ENCODE measurements around the gene CAPN8. TPM values are rescaled to one million over a fixed set of nuclear protein-coding genes. Genes with fewer than 3 reads are reported as not detected.

Gene CAPN8
- total RNA-seq, 1 donor from 2014 or later = 83.5 TPM

DNA sequence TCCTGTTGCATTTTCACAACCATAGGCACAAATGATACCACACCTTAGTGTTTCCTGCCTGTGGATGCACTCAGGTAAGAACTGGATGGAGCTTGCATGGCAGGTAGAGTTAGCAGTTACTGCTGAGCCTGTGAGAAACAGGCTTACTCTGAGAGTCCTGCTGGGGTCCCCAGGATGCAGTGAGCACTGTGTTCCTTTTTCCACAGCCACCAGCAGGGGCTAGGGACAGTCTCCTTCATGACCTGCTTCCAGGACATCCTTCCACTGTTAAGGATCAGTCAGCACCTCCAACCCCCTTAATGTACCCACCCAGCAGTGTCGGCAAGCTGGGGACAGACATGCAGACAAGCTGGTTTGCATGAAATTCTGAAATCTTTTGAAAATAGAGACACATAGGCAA is 16.3 kb downstream of the CAPN8 start:
- intact Hi-C loops (cut with DNase I) = no loop called here
- no peaks in the 10 kb centered on the region for H3K36me3 ChIP-seq
- ATAC-seq = no peak
- DNase-seq = no peak
- no peaks in the 10 kb centered on the region for H3K27me3 ChIP-seq
- H3K9me3 ChIP-seq = no peaks in the 10 kb centered on the region
- no peak for TF ChIP-seq CTCF (IDR thresholded peaks at IDR 0.05)
- H3K4me3 ChIP-seq = no peak overlapping the region
- no peaks in the 10 kb centered on the region for H3K4me1 ChIP-seq
- no peak overlapping the region for H3K27ac ChIP-seq

DNA sequence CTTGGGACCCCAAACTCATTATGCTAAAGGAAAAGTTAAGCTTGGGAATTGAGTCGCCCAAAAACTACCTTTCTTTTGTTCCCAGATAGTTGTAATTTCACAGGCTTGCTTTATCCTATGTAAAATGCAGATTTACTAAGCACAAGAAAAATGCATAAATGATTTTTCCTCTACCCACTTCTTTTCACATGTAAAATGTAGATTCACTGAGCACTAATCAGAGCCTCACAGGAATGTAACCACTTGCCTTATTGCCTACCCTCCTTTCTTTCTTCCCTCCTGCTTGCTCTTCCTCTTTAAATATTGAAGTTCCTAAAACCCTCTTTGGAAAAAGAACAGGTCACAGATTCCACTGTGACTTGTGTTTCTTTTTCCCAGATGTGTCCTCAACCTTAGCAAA is 18.3 kb downstream of the CAPN8 start:
- ATAC-seq = no peak
- no peak overlapping the region for H3K27ac ChIP-seq
- no peaks in the 10 kb centered on the region for H3K4me1 ChIP-seq
- DNase-seq = no peak
- no peak for TF ChIP-seq CTCF (IDR thresholded peaks at IDR 0.05)
- no peaks in the 10 kb centered on the region for H3K9me3 ChIP-seq
- H3K4me3 ChIP-seq = no peak overlapping the region
- intact Hi-C loops (cut with DNase I) = no loop called here
- H3K36me3 ChIP-seq = no peaks in the 10 kb centered on the region
- no peaks in the 10 kb centered on the region for H3K27me3 ChIP-seq

GRCh38 chr1:223645903-223646302 is 19.6 kb downstream of the CAPN8 start:
- no peaks in the 10 kb centered on the region for H3K36me3 ChIP-seq
- intact Hi-C loops (cut with DNase I) = no loop called here
- H3K4me3 ChIP-seq = no peak overlapping the region
- DNase-seq (no peak), ATAC-seq (peak; percentile 25)
- H3K4me1 ChIP-seq = peaks cover 4% of the 10 kb centered on the region
- no peak overlapping the region for H3K27ac ChIP-seq
- no peaks in the 10 kb centered on the region for H3K27me3 ChIP-seq
- no peaks in the 10 kb centered on the region for H3K9me3 ChIP-seq
- TF ChIP-seq CTCF (IDR thresholded peaks at IDR 0.05) = no peak

- no peaks in the 10 kb centered on the region for H3K27me3 ChIP-seq
- no peaks in the 10 kb centered on the region for H3K9me3 ChIP-seq
- no peaks in the 10 kb centered on the region for H3K36me3 ChIP-seq
- no peak for TF ChIP-seq CTCF (IDR thresholded peaks at IDR 0.05)
- DNase-seq (no peak), ATAC-seq (no peak)
- H3K27ac ChIP-seq = no peak overlapping the region
- intact Hi-C loops (cut with DNase I) = no loop called here
- H3K4me1 ChIP-seq = peaks cover 4% of the 10 kb centered on the region
- H3K4me3 ChIP-seq = no peak overlapping the region
Observed at GRCh38 chr1:223642237-223642636, 23.3 kb downstream of the CAPN8 start.

DNA sequence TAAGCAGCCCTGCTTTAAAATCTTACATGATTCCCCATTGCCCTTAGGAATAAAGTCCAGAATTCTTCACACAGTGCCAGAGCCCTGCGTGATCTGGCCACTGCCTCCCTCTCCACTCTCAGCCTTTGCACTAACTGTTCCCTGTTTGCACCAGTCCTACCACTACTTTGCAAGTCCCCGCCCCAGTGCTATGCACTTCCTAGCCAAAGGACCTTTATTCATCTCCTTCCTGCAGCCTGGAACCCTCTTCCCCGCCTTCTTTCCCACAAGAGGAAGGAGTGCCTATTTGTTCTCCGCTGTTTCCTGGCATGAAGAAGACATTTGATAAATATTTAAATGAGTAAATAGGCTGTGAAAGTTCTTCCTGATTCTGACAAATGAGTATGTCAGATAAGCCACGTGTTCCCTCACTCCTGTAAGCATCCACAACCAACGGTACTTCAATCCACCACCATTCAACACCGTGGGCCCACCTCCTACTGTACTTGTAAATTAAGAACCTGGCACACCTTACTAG is 23.9 kb downstream of the CAPN8 start:
- DNase-seq = no peak
- peak; percentile 89 for ATAC-seq
- H3K9me3 ChIP-seq = no peaks in the 10 kb centered on the region
- no peaks in the 10 kb centered on the region for H3K36me3 ChIP-seq
- peaks cover 4% of the 10 kb centered on the region for H3K4me1 ChIP-seq
- no peak overlapping the region for H3K4me3 ChIP-seq
- TF ChIP-seq CTCF (IDR thresholded peaks at IDR 0.05) = no peak
- H3K27me3 ChIP-seq = no peaks in the 10 kb centered on the region
- intact Hi-C loops (cut with DNase I) = no loop called here
- H3K27ac ChIP-seq = no peak overlapping the region

GRCh38 chr1:223639331-223639749 is 26.2 kb downstream of the CAPN8 start:
- H3K4me1 ChIP-seq = peaks cover 4% of the 10 kb centered on the region
- H3K27me3 ChIP-seq = no peaks in the 10 kb centered on the region
- no peak overlapping the region for H3K4me3 ChIP-seq
- ATAC-seq = peak; percentile 77
- no peak overlapping the region for H3K27ac ChIP-seq
- H3K9me3 ChIP-seq = no peaks in the 10 kb centered on the region
- no peak for TF ChIP-seq CTCF (IDR thresholded peaks at IDR 0.05)
- DNase-seq = no peak
- intact Hi-C loops (cut with DNase I) = no loop called here
- no peaks in the 10 kb centered on the region for H3K36me3 ChIP-seq

Data from upper lobe of right lung (tissue), 1 donor.